Measurements from ENCODE around the gene TRIM58. TPM values are rescaled to one million over a fixed set of nuclear protein-coding genes. Genes with fewer than 3 reads are reported as not detected.

The TRIM58 gene, protein sequence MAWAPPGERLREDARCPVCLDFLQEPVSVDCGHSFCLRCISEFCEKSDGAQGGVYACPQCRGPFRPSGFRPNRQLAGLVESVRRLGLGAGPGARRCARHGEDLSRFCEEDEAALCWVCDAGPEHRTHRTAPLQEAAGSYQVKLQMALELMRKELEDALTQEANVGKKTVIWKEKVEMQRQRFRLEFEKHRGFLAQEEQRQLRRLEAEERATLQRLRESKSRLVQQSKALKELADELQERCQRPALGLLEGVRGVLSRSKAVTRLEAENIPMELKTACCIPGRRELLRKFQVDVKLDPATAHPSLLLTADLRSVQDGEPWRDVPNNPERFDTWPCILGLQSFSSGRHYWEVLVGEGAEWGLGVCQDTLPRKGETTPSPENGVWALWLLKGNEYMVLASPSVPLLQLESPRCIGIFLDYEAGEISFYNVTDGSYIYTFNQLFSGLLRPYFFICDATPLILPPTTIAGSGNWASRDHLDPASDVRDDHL
- total RNA-seq (2021; fragmentation: NEBNext Ultra II Directional; extraction: Animal tissue kit (Norgen Biotek cat#: 25700)): not detected
- long read RNA-seq: 0 reads

DNA sequence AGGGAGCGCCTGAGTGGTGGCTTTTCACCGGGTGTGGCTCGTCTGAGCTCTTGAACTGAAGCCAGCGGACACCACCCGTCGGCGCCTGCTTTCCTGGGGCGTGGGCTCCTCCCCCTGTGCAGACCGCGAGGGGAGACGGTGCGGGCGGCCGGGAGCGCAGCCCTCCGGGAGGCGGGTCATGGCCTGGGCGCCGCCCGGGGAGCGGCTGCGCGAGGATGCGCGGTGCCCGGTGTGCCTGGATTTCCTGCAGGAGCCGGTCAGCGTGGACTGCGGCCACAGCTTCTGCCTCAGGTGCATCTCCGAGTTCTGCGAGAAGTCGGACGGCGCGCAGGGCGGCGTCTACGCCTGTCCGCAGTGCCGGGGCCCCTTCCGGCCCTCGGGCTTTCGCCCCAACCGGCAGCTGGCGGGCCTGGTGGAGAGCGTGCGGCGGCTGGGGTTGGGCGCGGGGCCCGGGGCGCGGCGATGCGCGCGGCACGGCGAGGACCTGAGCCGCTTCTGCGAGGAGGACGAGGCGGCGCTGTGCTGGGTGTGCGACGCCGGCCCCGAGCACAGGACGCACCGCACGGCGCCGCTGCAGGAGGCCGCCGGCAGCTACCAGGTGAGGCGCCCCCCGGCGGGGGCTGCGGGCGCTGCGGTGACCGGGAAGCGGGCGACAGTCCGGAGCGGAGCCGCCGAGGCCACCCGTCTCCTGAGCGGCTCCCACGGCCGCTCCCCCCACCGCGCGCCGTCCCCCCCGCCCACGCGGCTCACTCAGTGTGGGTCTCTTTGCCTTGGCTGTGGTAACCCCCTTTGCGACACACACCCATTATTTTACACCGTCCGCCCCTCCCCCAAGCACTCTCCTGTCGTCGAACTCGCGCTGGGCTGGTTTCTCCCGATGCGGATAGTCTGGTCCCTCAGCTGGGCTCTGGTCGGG, at the start of gene TRIM58:
TRIM58 (plus strand) TSS at position 119 of the 916 bp plus-strand sequence; CDS start at position 179, 60 bp downstream.
- peaks cover 37% of the 10 kb centered on the region for H3K9me3 Mint-ChIP-seq
- no peaks in the 10 kb centered on the region; the same call in none of the 2 replicates for H3K27me3 Mint-ChIP-seq (ENCODE audit: insufficient read depth)
- no peak within 1 kb of the TSS for H3K27ac Mint-ChIP-seq
- H3K36me3 Mint-ChIP-seq (ENCODE audit: low read depth): peaks cover 7% of the 10 kb centered on the region; the same call in 1 of the 2 replicates
- TF ChIP-seq, protein P1, sequence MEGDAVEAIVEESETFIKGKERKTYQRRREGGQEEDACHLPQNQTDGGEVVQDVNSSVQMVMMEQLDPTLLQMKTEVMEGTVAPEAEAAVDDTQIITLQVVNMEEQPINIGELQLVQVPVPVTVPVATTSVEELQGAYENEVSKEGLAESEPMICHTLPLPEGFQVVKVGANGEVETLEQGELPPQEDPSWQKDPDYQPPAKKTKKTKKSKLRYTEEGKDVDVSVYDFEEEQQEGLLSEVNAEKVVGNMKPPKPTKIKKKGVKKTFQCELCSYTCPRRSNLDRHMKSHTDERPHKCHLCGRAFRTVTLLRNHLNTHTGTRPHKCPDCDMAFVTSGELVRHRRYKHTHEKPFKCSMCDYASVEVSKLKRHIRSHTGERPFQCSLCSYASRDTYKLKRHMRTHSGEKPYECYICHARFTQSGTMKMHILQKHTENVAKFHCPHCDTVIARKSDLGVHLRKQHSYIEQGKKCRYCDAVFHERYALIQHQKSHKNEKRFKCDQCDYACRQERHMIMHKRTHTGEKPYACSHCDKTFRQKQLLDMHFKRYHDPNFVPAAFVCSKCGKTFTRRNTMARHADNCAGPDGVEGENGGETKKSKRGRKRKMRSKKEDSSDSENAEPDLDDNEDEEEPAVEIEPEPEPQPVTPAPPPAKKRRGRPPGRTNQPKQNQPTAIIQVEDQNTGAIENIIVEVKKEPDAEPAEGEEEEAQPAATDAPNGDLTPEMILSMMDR (IDR thresholded peaks at IDR 0.05): no peak
- peaks cover 6% of the 10 kb centered on the region; the same call in 1 of the 2 replicates for H3K4me1 Mint-ChIP-seq (ENCODE audit: low read depth)
- no peak for DNase-seq
- H3K4me3 Mint-ChIP-seq: no peak within 1 kb of the TSS

DNA sequence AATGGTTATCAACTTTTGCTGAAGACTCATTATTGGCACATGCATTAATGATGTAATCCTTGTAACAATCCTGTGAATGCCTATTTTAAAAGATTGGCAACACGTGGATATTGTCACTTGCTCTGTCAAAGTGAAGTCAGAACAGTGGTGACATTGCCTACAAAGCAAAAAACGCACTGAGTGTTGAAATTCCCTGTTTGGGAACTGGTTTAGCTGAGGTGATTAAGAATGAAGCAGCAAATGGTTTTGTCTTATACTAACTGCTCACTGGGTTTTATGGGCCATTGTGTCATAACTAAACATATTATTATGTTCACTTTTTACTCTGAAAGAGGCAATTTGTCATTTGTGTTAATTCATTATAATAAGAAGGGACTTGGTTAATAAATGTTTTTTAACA, 44.4 kb upstream of the TRIM58 start:
- H3K27me3 Mint-ChIP-seq (ENCODE audit: insufficient read depth): no peaks in the 10 kb centered on the region; the same call in 1 of the 2 replicates
- H3K4me3 Mint-ChIP-seq: no peak overlapping the region
- no peaks in the 10 kb centered on the region; the same call in 1 of the 2 replicates for H3K36me3 Mint-ChIP-seq (ENCODE audit: low read depth)
- peaks cover 19% of the 10 kb centered on the region for H3K9me3 Mint-ChIP-seq
- no peaks in the 10 kb centered on the region; the same call in 1 of the 2 replicates for H3K4me1 Mint-ChIP-seq (ENCODE audit: low read depth)
- no peak overlapping the region for H3K27ac Mint-ChIP-seq
- TF ChIP-seq, protein P1 (IDR thresholded peaks at IDR 0.05): no peak
- no peak for DNase-seq

DNA sequence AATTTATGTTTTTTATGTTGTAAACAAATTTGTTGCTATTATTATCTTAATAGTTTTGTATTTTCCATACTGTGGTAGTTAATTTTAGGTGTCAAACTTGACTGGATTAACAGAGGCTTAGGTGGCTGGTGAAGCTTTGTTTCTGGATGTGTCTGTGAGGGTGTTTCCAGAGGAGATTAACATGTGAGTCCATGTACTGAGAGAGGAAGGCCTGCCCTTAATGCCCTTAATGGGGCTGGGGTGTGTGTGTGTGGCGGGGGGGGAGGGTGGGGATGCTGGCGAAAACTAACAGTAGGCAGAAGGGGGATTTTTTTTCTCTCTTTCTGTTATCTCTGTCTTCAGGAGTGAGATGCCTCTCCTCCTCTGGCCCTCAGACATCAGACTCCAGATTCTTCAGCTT, 34.9 kb upstream of the TRIM58 start:
- Mint-ChIP-seq H3K9me3 (peaks cover 29% of the 10 kb centered on the region), H3K4me1 (ENCODE audit: low read depth) (peaks cover 5% of the 10 kb centered on the region; the same call in 1 of the 2 replicates), H3K27me3 (ENCODE audit: insufficient read depth) (peaks cover 3% of the 10 kb centered on the region), H3K4me3 (no peak overlapping the region), H3K36me3 (ENCODE audit: low read depth) (no peaks in the 10 kb centered on the region), H3K27ac (no peak overlapping the region)
- TF ChIP-seq, protein P1 (IDR thresholded peaks at IDR 0.05): no peak
- no peak for DNase-seq

DNA sequence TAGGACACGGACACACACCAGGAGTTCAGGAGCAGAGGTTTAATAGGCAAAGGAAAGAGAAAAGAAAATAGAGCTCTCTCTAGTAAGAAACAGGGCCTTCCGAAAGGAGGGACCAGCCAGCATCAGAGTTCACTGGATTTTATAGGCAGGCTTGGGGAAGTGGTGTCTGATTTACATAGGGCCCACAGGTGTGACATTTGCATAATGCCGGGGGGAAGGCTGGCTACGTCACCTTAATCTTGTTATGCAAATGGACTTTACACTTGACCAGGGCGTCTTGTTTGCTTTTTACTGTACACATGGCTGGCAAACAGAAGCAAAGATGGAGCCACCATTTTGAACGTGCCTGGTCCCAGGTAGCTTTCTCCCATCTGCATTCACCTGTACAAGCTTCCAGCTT, 33.0 kb upstream of the TRIM58 start, which contains the start of gene OR14A16:
OR14A16 (minus strand) TSS at position 97 of the 400 bp plus-strand sequence. CDS start 8,390 bp downstream, outside the sequence.
- peaks cover 3% of the 10 kb centered on the region; the same call in 1 of the 2 replicates for H3K4me1 Mint-ChIP-seq (ENCODE audit: low read depth)
- H3K4me3 Mint-ChIP-seq: no peak within 1 kb of the TSS
- TF ChIP-seq, protein P1 (IDR thresholded peaks at IDR 0.05): no peak
- no peak for DNase-seq
- peaks cover 22% of the 10 kb centered on the region for H3K9me3 Mint-ChIP-seq
- H3K27ac Mint-ChIP-seq: no peak within 1 kb of the TSS
- no peaks in the 10 kb centered on the region; the same call in 1 of the 2 replicates for H3K27me3 Mint-ChIP-seq (ENCODE audit: insufficient read depth)
- no peaks in the 10 kb centered on the region for H3K36me3 Mint-ChIP-seq (ENCODE audit: low read depth)

DNA sequence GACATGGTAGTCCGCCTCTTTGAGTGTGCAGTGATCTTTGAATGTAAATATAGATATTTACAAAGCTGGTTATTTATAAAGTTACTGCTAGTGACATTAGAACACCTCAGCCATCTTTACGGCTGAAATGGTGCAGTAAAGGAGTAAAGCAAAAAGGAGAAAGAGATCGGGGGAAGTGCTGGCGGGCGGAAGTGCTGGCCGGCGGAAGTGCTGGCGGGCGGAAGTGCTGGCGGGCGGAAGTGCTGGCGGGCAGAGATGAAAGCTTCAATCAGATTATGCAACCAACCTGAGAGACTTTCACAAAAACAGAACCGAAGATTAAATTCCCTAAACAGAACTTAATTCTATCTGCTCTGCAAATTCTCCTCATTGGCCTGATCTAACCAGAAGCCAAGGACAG, 31.6 kb upstream of the TRIM58 start:
- TF ChIP-seq, protein P1 (IDR thresholded peaks at IDR 0.05): no peak
- no peak overlapping the region for H3K27ac Mint-ChIP-seq
- H3K4me1 Mint-ChIP-seq (ENCODE audit: low read depth): peaks cover 6% of the 10 kb centered on the region; the same call in 1 of the 2 replicates
- no peaks in the 10 kb centered on the region for H3K36me3 Mint-ChIP-seq (ENCODE audit: low read depth)
- DNase-seq: no peak
- no peak overlapping the region for H3K4me3 Mint-ChIP-seq
- peaks cover 22% of the 10 kb centered on the region for H3K9me3 Mint-ChIP-seq
- no peaks in the 10 kb centered on the region for H3K27me3 Mint-ChIP-seq (ENCODE audit: insufficient read depth)
